K562 (cell line): ENCODE measurements around the gene MYH15.

Experiments
- CBFA2T3 ChIP-seq: fragments of 450-650 bp; IDR thresholded peaks from 2 replicates; pipeline ENCODE4 v1.6.1; 2017
- CBX3 ChIP-seq, 2 experiments: IDR thresholded peaks; 1 replicate in 1 of 2; 2 replicates in 1 of 2; pipeline ENCODE4 v1.6.1; 2012; ENCODE audit warnings: inconsistent platforms in 2 of 2, low read length in 2 of 2, borderline replicate concordance in 1 of 2, control low read depth in 1 of 2
- MAFG ChIP-seq: fragments of 450-650 bp; conservative IDR thresholded peaks from 2 replicates; pipeline ENCODE4 v1.6.1; 2016; ENCODE audit warnings: missing genetic modification characterization, missing compliant biosample characterization
- NFIC ChIP-seq: fragments of 450-650 bp; IDR thresholded peaks from 2 replicates; pipeline ENCODE4 v1.6.1; 2017; ENCODE audit warnings: mild to moderate bottlenecking, inconsistent platforms
- PHB2 ChIP-seq: fragments of 450-650 bp; IDR thresholded peaks from 2 replicates; pipeline ENCODE4 v1.6.1; 2017; ENCODE audit warnings: low read depth
- ZNF133 ChIP-seq: fragments of 250-450 bp; sonication (Bioruptor Pico); IDR thresholded peaks from 2 replicates; pipeline ENCODE4 v1.4.0; 2020; ENCODE audit warnings: mild to moderate bottlenecking
- ZNF239 ChIP-seq: fragments of 250-450 bp; sonication (Bioruptor Pico); IDR thresholded peaks from 2 replicates; pipeline ENCODE4 v1.4.0; 2020; ENCODE audit warnings: mild to moderate bottlenecking
- ZNF445 ChIP-seq: fragments of 250-450 bp; sonication (Bioruptor Pico); IDR thresholded peaks from 2 replicates; pipeline ENCODE4 v1.4.0; 2020; ENCODE audit warnings: low read depth, mild to moderate bottlenecking, moderate library complexity
- ZNF79 ChIP-seq: fragments of 250-450 bp; sonication (Bioruptor Pico); IDR thresholded peaks from 2 replicates; pipeline ENCODE4 v1.4.0; 2020; ENCODE audit warnings: low read depth, mild to moderate bottlenecking, moderate library complexity
- TF ChIP-seq, protein P1 (sequence below): fragments of 250-450 bp; sonication (Bioruptor Pico); IDR thresholded peaks from 2 replicates; pipeline ENCODE4 v1.8.0; 2021; ENCODE audit warnings: mild to moderate bottlenecking, moderate library complexity
- TF ChIP-seq, protein P2 (sequence below): sonication (generic); formaldehyde crosslinking; IDR thresholded peaks from 2 replicates; pipeline ENCODE4 v1.8.1; 2022; ENCODE audit warnings: missing genetic modification reagents
- TF ChIP-seq, protein P3 (sequence below): conservative IDR thresholded peaks from 2 replicates; pipeline ENCODE4 v1.6.1; 2011; ENCODE audit warnings: low read depth, mild to moderate bottlenecking, low read length; ENCODE audit not compliant: control insufficient read depth

DNA sequence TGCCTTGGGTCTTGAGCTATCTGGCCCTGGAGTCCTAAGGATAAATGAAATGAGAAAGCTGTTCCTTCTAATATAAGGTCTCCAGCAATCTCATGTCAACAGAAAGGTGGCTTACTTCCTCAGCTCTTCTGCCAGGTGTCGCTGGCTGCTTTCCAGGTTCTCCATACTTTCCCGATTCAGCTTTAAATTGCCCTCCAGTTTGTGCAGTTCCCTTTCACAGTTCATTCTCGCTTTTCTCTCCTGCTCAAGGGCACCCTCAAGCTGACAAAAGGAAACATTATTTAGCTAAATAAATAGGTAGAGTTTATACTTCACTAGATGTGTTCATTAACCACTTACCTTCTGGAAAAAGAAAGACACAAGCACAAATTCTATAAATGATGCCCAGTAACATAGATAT, 73.0 kb downstream of the MYH15 start:
- TF ChIP-seq ZNF239 (CRISPR knock-in tag) (no peak), ZNF133 (CRISPR knock-in tag) (no peak), MAFG (tag) (no peak), ZNF445 (CRISPR knock-in tag) (no peak), CBFA2T3 (no peak), PHB2 (no peak), ZNF79 (CRISPR knock-in tag) (no peak), NFIC (no peak), CBX3 (IDR thresholded peaks at IDR 0.05; ENCODE audit: borderline replicate concordance in 1 of 2, low read length in 2 of 2) (no peak)
- TF ChIP-seq, protein P1, sequence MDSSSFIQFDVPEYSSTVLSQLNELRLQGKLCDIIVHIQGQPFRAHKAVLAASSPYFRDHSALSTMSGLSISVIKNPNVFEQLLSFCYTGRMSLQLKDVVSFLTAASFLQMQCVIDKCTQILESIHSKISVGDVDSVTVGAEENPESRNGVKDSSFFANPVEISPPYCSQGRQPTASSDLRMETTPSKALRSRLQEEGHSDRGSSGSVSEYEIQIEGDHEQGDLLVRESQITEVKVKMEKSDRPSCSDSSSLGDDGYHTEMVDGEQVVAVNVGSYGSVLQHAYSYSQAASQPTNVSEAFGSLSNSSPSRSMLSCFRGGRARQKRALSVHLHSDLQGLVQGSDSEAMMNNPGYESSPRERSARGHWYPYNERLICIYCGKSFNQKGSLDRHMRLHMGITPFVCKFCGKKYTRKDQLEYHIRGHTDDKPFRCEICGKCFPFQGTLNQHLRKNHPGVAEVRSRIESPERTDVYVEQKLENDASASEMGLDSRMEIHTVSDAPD (CRISPR knock-in tag) = no peak
- TF ChIP-seq, protein P2, sequence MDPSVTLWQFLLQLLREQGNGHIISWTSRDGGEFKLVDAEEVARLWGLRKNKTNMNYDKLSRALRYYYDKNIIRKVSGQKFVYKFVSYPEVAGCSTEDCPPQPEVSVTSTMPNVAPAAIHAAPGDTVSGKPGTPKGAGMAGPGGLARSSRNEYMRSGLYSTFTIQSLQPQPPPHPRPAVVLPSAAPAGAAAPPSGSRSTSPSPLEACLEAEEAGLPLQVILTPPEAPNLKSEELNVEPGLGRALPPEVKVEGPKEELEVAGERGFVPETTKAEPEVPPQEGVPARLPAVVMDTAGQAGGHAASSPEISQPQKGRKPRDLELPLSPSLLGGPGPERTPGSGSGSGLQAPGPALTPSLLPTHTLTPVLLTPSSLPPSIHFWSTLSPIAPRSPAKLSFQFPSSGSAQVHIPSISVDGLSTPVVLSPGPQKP (CRISPR knock-in tag) = no peak
- TF ChIP-seq, protein P3, sequence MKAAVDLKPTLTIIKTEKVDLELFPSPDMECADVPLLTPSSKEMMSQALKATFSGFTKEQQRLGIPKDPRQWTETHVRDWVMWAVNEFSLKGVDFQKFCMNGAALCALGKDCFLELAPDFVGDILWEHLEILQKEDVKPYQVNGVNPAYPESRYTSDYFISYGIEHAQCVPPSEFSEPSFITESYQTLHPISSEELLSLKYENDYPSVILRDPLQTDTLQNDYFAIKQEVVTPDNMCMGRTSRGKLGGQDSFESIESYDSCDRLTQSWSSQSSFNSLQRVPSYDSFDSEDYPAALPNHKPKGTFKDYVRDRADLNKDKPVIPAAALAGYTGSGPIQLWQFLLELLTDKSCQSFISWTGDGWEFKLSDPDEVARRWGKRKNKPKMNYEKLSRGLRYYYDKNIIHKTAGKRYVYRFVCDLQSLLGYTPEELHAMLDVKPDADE = no peak
